Left ventricle myocardium inferior (tissue), 1 donor: ENCODE measurements around the gene CCDC50. TPM values are rescaled to one million over a fixed set of nuclear protein-coding genes. Genes with fewer than 3 reads are reported as not detected.

Source experiments
- DNase-seq: peaks from one replicate; pipeline ENCODE4 v3.0.0-alpha.2; 2020
- H3K27ac ChIP-seq: fragments of 200-600 bp; replicated peaks from 2 replicates; pipeline ENCODE4 v1.8.0; 2021
- H3K27me3 ChIP-seq: fragments of 200-600 bp; 2 replicates; pipeline ENCODE4 v1.8.0; 2021; ENCODE audit warnings: low read depth
- H3K36me3 ChIP-seq: fragments of 200-600 bp; 2 replicates; pipeline ENCODE4 v1.8.0; 2021
- H3K4me1 ChIP-seq: fragments of 200-600 bp; 2 replicates; pipeline ENCODE4 v1.8.0; 2021
- H3K4me3 ChIP-seq: fragments of 200-600 bp; 2 replicates; pipeline ENCODE4 v1.8.0; 2021; ENCODE audit warnings: mild to moderate bottlenecking, moderate library complexity
- H3K9me3 ChIP-seq: fragments of 200-600 bp; replicated peaks from 2 replicates; pipeline ENCODE4 v1.8.0; 2021
- CTCF ChIP-seq: fragments of 200-600 bp; IDR thresholded peaks from 2 replicates; pipeline ENCODE4 v1.8.0; 2021; ENCODE audit warnings: antibody characterized with exemption, mild to moderate bottlenecking, borderline replicate concordance
- intact Hi-C: fragments of 100-400 bp; cut with micrococcal nuclease; formaldehyde crosslinking; loops from one replicate; pipeline ENCODE4 v1.11.0; 2022
- total RNA-seq: library from RNA; stranded (reverse); fragmentation: NEBNext Ultra II Directional; extraction: Animal tissue kit (Norgen Biotek cat#: 25700); gene quantifications from one replicate; pipeline ENCODE4 v1.2.1, GENCODE V29; 2021
- donor health status: DM: no; HTN: yes; CAD: no; lungs with severe emphysema.

CCDC50 gene
- total RNA-seq, 1 donor from 2014 or later, result 52.1 TPM

- H3K36me3 ChIP-seq, result no peaks in the 10 kb centered on the region
- no peak for TF ChIP-seq CTCF
- intact Hi-C loops, result no loop called here
Observed at GRCh38 chr3:191428177-191428576, 99.0 kb downstream of the CCDC50 start.

GRCh38 chr3:191430103-191430502, 100.9 kb downstream of the CCDC50 start:
- TF ChIP-seq CTCF, result no peak
- H3K4me1 ChIP-seq, result no peaks in the 10 kb centered on the region
- intact Hi-C loops, result no loop called here
- H3K4me3 ChIP-seq, result no peak overlapping the region
- H3K9me3 ChIP-seq, result no peaks in the 10 kb centered on the region
- H3K27ac ChIP-seq, result no peak overlapping the region
- no peaks in the 10 kb centered on the region for H3K36me3 ChIP-seq
- H3K27me3 ChIP-seq, result no peaks in the 10 kb centered on the region
- no peak for DNase-seq

More at GRCh38 chr3:191428177-191428576, 99.0 kb downstream of the CCDC50 start:
- H3K27me3 ChIP-seq, result no peaks in the 10 kb centered on the region
- no peak overlapping the region for H3K27ac ChIP-seq
- H3K4me3 ChIP-seq, result no peak overlapping the region
- no peaks in the 10 kb centered on the region for H3K9me3 ChIP-seq
- no peaks in the 10 kb centered on the region for H3K4me1 ChIP-seq
- DNase-seq, result no peak

- H3K4me3 ChIP-seq, result no peak overlapping the region
- intact Hi-C loops, result no loop called here
- H3K4me1 ChIP-seq, result no peaks in the 10 kb centered on the region
- no peaks in the 10 kb centered on the region for H3K27me3 ChIP-seq
- no peak for TF ChIP-seq CTCF
- H3K27ac ChIP-seq, result no peak overlapping the region
- no peak for DNase-seq
- H3K9me3 ChIP-seq, result no peaks in the 10 kb centered on the region
- no peaks in the 10 kb centered on the region for H3K36me3 ChIP-seq
Observed at GRCh38 chr3:191431160-191431822, 102.1 kb downstream of the CCDC50 start.

GRCh38 chr3:191432162-191432561, 103.0 kb downstream of the CCDC50 start:
- Histone ChIP-seq H3K9me3 (no peaks in the 10 kb centered on the region), H3K27ac (no peak overlapping the region), H3K4me1 (no peaks in the 10 kb centered on the region), H3K27me3 (no peaks in the 10 kb centered on the region), H3K4me3 (no peak overlapping the region), H3K36me3 (no peaks in the 10 kb centered on the region)
- no peak for DNase-seq
- intact Hi-C loops, result no loop called here
- no peak for TF ChIP-seq CTCF

- no peaks in the 10 kb centered on the region for H3K9me3 ChIP-seq
- no peaks in the 10 kb centered on the region for H3K36me3 ChIP-seq
- no peaks in the 10 kb centered on the region for H3K4me1 ChIP-seq
- no peak overlapping the region for H3K4me3 ChIP-seq
- H3K27ac ChIP-seq, result no peak overlapping the region
- no peak for DNase-seq
- TF ChIP-seq CTCF, result no peak
- intact Hi-C loops, result no loop called here
- H3K27me3 ChIP-seq, result no peaks in the 10 kb centered on the region
Observed at GRCh38 chr3:191434024-191434423, 104.8 kb downstream of the CCDC50 start.
